ENCODE data around the gene CCR4.
"Not testable (repeated sequence)": the region's sequence is repeated elsewhere in the genome, so short reads cannot be mapped to it uniquely, and the experiment has no call there.

Gene CCR4

DNA sequence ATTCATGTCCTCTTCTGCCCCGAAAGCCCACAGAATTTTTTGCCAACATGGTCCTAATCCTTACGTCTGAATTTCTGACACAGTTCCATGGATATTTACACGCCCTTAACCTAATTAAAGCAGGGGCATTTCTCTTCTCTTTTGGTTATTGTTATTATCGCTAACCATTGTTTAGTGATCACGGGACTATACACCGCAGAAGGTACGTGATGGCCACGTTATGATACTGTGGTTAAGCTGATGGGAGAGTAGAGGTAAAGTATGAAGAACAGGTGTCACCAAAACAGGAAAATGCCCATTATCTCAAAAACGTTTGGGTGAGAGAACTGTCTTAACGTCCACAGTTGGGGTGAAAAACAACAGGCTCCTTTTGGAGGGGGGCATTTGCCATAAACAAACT, 26.4 kb downstream of the CCR4 start:
- DNase-seq (ENCODE audit: extremely low read depth in 1 of 2, low read depth in 1 of 2): no peak

DNA sequence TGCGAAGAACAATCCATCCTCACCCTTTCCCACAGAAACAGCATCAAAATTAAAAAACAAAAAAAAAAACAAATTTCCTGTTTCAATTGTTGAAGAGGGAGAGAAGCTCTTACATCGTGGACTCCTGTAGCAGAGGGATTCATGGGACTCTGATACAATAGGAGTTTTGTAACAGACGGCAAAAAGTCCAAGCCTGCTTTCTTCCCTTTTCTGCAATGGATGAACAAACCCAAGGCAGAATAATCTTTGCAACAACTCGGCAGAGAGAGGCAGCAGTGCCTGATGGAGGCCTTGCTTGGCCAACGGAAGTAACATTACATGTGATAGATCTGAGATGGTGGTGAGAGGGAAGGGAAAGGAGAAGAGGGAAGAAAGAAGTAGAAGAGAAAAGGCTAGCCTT, 26.9 kb downstream of the CCR4 start:
- no peak for DNase-seq (ENCODE audit: extremely low read depth in 1 of 2, low read depth in 1 of 2)

DNA sequence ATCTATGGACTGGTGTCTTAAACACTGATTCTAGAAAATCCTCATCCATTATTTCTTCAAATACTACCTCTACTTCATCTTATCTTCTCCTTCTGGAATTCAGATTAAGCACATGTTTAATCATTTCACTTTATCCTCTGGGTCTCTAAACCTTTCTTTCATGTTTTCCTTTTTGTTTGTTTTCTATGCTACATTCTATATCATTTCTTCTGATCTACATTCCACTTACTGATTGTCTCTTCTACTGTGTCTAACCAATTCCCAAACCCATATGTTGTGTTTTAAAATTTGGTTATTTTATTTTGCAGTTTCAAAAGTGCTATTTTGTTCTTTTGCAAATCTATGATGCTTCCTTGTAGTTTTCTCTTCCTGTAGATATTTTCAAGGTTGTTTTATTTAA, 31.7 kb downstream of the CCR4 start:
- DNase-seq (ENCODE audit: extremely low read depth in 1 of 2, low read depth in 1 of 2): no peak

DNA sequence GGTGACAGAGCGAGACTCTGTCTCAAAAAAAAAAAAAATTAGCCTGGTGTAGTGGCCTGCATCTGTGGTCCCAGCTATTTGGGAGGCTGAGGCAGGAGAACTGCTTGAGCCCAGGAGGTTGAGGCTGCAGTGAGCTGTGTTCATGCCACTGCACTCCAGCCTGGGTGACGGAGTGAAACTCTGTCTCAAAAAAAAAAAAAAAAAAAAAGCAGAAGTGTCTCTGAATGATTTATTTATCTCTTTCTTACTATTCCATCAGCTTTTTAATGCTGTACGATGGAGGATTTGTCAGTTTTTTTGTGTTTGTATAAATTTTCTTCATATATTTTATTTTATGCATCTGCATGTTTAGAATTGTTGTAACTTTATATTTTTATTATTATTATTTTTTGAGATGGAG, 33.5 kb downstream of the CCR4 start:
- DNase-seq (ENCODE audit: extremely low read depth in 1 of 2, low read depth in 1 of 2): not testable (repeated sequence)

DNA sequence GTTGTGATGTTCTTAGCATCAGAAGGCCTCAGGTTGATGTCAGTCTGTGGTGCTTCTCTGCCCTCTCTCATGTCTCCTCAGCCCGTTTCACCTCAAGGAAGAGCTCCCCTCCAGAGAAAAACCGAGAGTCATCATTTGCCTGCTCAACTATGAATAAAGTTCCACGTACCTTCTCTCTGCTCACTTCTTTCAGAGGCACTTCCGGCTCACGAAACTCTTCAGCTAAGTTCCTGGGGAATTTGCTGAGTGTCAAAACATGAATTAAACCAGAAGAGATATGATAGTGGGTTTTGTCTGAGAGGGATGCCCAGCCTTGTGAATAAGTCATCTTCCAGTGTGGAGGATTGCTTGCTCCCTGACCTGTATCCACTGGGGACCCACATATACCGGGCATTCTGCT, 37.7 kb downstream of the CCR4 start:
- no peak for DNase-seq (ENCODE audit: extremely low read depth in 1 of 2, low read depth in 1 of 2)

GRCh38 chr3:32990116-32990515, 38.7 kb downstream of the CCR4 start:
- no peak for DNase-seq (ENCODE audit: extremely low read depth in 1 of 2, low read depth in 1 of 2)

DNA sequence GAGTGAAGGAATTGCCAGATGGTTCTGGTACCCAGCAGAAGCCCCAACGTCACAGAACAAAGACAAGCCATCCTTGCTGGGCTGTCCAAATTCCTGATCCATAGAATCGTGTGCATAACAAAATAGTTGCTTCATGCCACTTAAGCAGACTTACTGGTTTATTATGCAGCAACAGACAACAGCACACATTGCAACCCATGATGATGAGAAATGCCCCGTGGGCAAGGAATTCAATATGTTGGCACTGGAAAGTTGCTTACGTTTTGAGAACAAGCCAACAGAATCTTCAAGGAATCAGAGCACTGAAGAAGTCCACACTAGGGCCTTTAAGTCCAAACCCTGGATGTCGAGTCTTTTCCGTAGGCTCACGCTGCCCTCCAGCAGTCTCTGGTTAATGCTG, 40.3 kb downstream of the CCR4 start:
- DNase-seq (ENCODE audit: extremely low read depth in 1 of 2, low read depth in 1 of 2): no peak

DNA sequence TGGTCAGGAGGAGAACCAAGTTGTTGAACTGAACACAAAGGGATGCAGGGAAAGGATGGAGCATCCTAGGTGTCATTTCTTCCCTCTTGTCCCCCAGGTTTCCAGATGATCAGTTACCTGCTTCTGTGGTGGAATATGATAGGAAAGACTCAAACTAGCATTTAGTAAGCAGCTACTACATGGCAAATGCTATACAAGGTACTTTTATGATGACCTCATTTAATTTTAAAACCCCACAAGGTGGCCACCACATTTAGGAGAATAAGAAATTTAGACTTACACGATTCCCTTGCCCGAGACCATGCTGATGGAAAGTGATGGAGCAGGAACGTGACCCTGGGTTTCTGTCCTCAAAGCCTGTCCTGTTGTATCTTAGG, 40.9 kb downstream of the CCR4 start:
- DNase-seq (ENCODE audit: extremely low read depth in 1 of 2, low read depth in 1 of 2): no peak

GRCh38 chr3:32994045-32994444, 42.6 kb downstream of the CCR4 start:
- DNase-seq (ENCODE audit: extremely low read depth in 1 of 2, low read depth in 1 of 2): no peak

DNA sequence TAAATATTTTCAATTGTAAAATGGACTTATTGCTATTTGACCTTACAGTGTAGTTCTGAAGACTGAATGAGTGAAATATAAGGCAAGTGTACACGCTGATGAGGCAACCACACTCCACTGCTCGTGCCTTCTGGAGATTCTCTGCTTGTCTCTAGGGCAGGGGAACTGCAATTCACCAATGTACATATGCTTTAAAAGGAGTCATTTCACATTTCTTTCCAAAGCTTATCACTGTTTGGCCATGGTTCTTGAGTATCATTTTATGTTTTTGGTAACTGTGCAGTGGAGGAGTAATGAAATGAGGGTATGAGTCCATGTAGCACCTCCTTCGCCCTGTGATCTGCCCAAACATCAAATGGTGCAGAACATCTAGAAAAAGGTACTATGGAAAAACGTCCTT, 43.7 kb downstream of the CCR4 start:
- no peak for DNase-seq (ENCODE audit: extremely low read depth in 1 of 2, low read depth in 1 of 2)

DNA sequence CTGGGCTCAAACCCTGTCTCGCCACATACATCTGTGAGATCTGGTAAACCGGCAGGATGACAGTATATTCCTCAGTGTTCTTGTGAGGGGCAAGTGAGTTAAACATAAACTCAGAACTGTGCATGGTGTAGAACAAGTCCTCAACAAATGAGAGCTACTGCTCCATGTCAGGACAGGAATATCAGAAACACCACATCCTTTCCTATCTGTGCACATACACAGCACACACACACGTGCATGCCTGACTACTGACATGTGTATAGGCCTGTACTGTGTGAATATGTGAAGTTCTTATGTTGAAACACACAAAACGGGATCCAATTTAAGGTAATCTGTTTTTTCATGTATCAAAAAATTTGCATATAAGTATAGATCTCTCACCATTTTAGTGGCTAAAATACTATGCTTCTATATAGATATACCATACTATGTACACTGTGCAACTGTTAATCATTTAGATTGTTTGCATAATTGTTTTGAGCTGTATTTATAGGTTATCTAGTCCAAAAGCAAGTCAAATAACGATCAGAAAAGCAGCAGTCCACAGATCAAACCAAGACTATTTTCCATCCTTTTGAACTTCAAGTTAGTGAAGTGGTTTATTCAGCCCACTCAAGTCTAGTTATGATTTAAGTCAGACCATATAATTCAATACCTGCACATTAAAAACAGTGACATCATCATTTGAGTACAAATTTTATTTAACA, 44.8 kb downstream of the CCR4 start:
- no peak for DNase-seq (ENCODE audit: extremely low read depth in 1 of 2, low read depth in 1 of 2)

DNA sequence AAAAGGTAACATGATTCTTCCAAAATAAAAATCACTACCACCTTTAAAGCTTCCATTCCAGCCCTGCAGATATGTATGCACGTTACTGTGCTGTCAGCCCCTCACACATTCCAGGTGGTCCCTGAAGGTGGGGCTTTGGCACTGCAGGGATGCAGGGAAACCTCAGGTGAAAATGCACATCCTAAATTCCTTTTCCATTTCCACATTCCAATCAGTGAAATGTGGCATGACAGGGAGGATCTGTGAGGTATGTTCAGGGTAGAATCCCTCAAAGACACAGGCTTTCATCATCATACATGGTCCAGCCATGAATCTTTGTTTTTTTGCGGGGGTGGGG, 45.3 kb downstream of the CCR4 start:
- DNase-seq (ENCODE audit: extremely low read depth in 1 of 2, low read depth in 1 of 2): no peak

- DNase-seq (ENCODE audit: extremely low read depth in 1 of 2, low read depth in 1 of 2): no peak
Measured at GRCh38 chr3:32998631-32999451, 47.4 kb downstream of the CCR4 start.

DNA sequence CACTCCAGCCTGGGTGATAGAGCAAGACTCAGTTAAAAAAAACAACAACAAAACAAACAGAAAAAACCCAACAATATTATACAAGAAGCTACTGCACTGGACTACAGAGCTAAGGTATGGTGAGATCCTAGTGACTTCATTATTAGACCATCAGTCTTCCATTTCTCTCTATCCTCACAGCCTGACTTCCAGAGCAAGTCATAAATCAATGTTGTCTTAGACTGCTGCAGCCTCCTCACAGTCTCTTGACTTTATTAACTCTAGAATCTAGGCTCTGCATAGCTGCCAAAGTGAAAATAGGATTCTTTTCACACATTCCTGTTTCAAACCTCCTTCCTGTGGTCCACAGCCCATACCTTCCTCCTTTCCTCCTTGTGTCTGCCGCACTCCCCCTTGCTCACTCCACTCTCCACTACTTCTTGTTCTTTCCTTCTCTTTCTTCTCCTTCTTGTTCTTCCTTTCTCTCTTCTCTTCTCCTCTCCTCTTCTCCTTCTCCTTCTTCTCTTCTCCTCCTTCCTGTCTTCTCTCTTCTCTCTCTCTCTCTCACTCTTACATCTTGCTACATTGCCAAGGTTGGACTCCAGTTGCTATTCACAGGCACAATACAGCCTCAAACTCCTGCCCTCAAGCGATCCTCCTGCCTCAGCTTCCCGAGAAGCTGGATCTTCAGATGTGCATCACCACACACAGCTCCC, 49.4 kb downstream of the CCR4 start:
- DNase-seq (ENCODE audit: extremely low read depth in 1 of 2, low read depth in 1 of 2): no peak

GRCh38 chr3:33001889-33002288, 50.4 kb downstream of the CCR4 start:
- no peak for DNase-seq (ENCODE audit: extremely low read depth in 1 of 2, low read depth in 1 of 2)

GRCh38 chr3:33003308-33003707, 51.9 kb downstream of the CCR4 start:
- DNase-seq (ENCODE audit: extremely low read depth in 1 of 2, low read depth in 1 of 2): no peak

- DNase-seq (ENCODE audit: extremely low read depth in 1 of 2, low read depth in 1 of 2): no peak
Measured at GRCh38 chr3:33004205-33004604, 52.8 kb downstream of the CCR4 start.

DNA sequence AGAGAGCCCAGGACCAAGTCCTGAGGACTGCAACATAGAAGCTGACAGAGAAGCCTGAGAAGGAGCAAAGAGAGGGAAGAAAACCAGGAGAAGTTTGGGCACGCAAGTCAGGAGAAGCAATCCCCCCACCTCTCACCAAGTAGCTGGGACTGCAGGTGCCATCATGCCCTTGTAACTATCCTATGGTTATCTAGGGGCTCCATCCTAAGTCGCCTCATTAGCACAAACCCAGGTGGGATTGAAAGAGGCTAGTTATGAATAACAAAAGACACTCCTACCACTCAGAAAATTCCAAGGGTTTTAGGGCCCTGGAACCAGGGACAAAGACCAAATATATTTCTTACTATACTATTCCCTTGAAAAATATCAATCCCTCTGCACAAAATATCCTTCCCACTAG, 53.5 kb downstream of the CCR4 start:
- DNase-seq (ENCODE audit: extremely low read depth in 1 of 2, low read depth in 1 of 2): no peak
